ENCODE measurements around the gene MESP2.
"Not testable (repeated sequence)": the region's sequence is repeated elsewhere in the genome, so short reads cannot be mapped to it uniquely, and the experiment has no call there.

Gene MESP2

DNA sequence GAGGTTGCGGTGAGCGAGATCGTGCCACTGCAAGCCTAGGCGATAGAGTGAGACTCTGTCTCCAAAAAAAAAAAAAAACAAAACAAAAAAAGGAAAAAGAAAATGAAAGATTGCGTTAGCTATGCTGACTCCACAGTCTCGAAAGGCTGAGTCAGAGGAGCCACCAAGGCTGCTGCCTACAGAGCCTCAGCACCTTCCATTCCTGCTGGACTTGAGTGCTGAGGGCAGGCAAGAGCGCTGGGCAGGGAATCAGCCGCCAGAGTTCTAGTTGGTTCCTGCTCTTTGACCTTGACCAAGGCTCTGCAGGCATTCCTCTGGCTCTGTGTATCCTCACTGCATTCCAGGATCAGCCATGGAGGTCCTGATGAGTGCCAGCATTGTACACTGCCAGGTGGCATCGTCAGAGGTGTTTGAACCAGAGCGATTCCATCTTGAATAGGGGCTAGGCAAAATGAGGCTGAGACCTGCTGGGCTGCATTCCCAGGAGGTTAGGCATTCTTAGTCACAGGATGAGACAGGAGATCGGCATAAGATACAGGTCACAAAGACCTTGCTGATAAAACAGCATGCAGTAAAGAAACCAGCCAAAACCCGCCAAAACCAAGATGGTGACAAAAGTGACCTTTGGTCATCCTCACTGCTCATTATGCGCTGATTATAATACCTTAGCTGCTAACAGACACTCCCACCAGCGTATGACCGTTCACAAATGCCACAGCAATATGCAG lies 5.9 kb downstream of the MESP2 start:
- peak; percentile 86 to 92 (median 89) for DNase-seq

DNA sequence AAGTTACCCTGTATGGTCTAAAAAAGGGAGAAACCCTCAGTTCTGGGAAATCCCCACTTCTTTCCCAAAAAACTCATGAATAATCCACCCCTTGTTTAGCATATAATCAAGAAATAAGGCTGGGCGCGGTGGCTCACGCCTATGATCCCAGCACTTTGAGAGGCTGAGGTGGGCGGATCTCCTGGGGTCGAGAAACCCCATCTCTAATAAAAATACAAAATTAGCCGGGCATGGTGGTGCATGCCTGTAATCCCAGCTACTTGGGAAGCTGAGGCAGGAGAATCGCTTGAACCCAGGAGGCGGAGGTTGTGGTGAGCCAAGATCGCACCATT lies 6.5 kb downstream of the MESP2 start:
- peak; percentile 90 to 97 (median 95) for DNase-seq

DNA sequence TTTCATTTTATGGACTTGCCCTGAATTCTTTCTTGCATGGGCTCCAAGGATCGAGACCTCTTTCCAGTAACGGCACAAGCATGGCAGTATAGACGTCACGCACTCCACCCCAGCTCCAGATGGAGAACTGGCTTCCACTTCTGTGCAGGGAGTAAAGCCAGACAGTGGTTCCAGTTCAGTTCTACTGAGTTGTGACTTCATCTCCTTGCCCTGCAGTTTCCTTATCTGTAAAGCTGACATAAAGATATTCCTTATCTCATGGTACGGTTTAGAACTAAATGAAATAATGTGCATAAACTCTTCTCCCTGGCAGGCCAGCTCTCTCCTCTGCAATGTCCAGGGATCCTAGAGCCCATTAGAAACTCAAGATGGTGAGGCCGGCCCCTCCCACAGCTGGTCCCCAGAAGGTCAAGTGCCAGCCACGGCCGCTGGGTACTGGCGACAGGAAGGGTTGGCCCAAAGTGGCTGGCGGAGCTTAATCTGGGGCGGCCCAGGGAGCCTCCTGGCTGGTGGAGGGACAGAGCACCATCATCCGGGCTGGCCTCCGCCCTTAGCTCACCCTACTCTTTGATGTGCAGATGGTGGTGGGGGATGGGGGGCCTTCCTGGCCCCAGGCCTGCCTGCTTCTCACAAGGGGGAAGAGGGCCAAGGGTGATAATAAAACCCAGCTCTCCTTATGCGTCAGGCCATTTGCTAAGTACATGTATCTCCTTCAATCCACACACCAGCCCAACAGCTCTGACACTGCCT lies 7.2 kb downstream of the MESP2 start:
- no peak for DNase-seq

DNA sequence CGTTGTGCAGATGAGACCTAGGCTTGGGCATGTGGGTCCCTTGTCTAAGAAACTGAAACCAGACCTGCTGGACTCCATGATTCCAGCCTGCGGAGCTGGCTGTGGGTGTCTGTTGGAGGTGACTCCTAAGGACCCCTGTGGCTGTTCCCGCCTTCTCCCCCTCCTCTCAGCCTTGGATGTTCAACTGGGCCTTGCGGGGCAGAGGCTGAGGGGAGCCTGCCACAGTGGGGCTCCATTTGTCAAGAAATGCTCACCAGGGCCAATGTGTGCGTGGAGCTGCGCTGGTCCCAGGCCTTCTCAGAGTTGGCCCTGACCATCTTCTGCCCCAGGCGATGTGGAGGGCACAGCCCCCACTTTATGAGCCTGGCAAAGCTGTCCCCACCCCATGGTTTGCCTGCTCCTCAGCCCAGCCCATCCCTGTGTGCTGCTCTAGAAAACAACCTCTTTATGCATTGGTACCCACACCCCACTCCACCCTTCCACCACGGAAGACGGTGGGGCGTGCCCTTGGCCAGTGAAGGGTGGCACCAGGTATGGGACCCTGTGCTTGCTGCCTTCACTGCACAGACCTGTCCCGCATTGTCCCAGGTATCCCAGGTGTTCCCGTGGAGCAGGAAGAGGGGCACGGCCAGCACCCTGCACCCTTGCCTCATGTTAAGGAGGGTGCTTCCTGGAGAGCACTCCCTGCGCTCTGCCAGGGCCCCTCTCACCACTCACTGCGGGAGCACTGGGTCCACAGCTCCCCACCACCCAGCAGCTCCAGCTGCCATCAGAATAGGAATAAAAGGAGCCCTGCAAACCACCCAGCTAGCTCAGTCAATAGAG lies 7.9 kb downstream of the MESP2 start:
- no peak for DNase-seq

DNA sequence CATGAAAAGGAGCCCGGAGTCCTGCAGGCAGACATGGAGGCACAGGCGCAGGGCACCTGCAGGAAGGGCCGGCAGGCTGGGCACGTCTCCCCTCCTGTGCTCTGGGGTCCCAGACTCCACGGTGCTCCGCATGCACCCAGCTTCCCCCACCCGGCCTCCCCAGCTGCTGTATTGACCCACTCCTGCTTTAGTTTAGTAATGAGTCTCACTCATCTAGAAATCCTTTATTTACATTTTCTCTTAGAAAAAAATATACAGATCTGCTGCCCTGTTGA lies 8.5 kb downstream of the MESP2 start:
- no peak for DNase-seq

DNA sequence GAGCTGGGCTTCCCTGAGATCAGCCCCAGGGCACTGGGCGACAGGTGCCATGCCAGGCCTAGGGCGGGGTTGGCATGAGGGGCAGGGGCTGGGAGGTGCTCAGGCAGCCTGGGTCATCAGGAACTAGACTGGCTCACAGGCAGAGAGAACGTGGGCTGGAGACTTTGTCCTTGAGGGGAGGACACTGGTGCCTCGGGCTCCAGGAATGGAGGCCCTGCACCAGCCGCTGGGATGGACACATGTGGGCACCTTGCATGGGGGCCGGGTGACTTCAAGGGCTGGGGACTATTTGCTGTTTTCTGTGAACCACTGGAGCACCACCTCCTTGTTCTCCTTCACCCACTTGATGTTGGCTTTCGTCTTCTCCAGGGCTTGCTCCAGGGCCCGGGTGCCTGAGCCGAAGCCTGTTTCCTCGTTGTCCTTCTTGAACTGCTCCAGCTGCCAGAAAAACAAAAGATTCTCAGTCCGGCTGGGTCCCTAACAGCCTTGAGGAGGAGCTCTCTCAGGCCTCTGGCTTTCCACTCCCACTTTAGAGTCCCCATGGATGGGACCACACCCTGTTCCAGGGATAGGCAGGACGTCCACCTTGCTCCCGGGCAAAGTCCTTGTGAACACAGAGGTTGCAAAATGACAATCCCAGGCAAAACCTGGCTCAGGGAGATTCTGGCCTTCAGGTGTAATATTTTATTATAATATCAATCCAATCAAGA lies 9.1 kb downstream of the MESP2 start:
- no peak for DNase-seq

DNA sequence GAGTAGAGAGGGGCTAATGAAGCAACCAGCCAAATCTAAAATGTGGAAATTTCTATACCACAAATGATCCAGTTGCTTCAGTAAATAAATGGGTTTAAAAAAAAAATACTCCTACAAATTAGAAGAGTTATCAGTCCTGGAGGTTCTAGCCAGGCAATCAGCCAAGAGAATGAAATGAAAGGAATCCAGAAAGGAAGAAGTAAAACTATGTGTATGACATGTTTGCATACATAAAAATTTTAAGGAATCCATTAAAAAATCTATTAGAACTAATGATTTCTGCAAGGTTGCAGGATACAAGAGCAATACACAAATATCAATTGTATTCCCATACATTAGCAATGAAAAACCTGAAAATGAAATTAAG lies 9.6 kb downstream of the MESP2 start:
- no peak for DNase-seq

DNA sequence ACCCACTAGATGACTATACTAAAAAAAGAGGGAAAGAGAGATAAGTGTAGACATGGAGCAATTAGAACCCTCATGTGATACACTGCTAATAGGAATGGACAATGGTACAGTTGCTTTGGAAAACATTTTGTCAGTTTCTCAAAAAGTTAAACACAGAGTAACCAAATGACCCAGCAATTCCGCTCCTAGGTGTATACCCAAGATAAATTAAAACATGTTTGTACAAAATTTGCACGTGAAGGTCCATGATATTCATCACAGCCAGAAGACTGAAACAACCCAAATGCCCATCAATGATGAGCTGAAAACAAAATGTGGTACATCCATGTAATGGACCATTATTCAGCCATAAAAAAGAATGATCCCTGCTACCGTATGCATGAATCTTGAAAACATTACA lies 11.8 kb downstream of the MESP2 start:
- DNase-seq = no peak

DNA sequence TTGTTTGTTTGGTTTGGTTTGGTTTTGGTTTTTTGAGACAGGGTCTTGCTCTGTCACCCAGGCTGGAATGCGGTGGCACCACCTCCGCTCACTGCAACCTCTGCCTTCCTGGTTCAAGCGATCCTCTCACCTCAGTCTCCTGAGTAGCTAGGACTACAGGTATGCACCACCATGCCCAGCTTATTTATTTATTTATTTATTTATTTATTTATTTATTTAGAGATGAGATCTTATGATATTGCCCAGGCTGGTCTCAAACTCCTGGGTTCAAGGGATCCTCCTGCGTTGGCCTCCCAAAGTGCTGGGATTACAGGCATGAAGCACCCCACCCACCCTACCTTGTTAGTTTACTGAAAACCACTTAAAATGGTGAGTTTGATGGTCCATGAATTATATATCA lies 12.5 kb downstream of the MESP2 start:
- DNase-seq = not testable (repeated sequence)

DNA sequence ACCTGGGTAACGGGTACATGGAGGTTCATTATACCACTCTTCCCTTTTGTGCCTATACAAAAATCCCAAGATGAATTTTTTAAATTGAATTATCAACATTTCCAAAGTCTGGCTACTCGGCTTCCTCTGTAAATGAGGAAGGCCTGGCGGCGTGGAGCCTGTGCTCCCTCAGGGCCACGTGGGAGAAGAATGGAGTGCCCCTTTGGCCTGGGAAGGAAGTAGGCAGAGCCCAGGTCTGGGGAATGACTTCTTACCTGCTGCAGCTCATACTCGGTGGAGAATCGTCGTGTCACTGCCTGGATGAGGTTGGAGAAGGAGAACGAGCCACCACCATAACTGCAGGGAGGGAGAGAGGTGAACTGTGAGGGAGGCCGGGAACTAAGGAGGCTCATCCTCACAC lies 14.1 kb downstream of the MESP2 start:
- DNase-seq = no peak

DNA sequence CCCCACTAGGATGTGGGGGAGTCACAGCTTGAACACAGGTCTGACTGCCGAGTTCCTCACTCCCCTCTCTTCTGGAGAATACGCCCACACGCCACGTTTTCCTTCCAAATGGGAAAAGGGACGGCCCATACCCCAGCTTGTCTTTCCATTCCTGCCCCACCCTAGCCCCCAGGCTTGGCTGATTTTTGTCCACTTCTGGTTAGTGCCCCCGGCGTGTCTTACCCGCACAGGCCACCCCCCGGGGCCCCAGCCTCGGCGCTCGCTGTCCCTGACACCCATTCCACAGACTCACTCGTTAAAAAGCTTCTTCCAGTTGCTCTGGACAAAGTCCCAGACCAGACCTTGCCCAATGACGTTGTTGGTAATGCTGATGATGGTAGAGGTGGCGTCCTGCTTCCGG lies 14.5 kb downstream of the MESP2 start:
- no peak for DNase-seq

DNA sequence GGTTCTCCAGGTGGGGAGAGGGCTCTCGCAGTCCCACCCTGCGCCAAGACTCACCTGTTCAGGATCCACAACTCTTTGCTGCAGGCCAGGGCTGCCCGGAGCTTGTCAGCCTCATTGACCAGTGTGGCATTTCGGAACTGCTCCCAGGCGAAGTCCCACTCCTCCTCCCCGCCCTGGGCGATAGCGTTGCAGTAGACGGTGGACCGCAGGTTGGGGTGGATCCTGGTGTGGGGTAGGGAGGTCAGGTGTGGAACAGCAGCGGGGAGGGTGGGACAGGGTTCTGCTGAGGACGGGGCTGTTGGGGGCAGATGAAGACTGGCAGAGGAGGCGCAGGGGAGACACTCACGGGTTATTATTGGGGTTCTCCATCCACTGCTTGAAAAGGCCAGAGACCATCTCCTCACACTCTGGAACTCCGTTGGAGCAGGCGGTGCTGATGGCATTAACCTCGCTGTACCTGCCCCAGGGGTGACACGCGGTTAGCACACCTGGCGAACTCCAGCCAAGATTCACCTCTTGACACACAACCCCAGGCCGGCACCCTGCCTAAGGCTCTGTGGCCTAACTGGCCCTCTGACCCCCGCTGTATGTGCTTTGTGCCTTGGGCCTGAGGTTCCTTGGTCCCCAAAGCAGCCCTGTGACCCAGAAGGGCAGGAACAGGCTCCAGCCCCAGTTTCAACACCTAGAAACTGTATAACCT lies 16.1 kb downstream of the MESP2 start:
- no peak for DNase-seq

DNA sequence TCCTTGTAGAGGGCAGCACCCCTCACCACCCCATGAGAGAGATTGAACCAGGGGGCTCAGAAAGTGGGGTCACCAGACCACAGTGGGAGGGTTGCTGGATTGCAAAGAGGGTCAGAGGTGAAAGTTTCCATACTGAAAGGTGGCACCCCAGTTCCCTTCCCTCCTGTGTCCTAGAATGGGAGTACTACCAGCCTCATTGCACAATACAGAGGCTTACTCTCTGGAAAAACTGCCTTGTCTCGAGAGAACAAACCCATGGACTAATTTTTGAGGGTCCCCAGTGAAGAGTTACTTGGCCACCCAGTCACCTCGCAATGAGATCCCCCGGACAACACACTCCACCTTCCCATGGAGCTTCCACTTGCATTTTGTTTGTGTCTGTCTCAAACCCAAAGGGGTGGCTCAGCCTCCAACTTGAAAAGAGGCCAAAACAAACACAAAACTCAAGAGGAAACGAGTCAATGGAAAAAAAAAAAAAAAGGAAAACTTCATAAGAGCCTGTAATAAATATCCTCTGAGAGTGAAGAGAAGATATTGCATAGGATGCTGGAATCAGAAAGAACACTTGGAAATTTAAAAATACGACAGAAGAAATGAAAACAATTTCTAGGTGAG lies 18.6 kb downstream of the MESP2 start:
- DNase-seq = no peak

DNA sequence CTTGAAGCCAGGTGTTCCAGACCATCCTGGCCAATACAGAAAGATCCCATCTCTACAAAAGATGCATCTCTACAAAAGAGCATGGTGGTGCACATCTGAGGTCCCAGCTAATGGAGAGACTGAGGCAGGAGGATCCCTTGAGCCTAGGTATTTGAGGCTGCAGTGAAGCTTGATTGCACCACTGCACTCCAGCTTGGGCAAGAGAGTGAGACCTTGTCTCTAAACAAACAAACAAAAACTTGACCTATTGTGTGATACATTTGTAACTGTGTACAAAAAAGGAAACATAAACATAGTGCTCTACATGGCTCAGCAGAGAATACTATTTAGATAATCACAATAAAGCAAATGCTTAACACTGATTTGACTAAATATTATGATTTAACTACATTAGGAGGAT lies 19.9 kb downstream of the MESP2 start:
- no peak for DNase-seq

DNA sequence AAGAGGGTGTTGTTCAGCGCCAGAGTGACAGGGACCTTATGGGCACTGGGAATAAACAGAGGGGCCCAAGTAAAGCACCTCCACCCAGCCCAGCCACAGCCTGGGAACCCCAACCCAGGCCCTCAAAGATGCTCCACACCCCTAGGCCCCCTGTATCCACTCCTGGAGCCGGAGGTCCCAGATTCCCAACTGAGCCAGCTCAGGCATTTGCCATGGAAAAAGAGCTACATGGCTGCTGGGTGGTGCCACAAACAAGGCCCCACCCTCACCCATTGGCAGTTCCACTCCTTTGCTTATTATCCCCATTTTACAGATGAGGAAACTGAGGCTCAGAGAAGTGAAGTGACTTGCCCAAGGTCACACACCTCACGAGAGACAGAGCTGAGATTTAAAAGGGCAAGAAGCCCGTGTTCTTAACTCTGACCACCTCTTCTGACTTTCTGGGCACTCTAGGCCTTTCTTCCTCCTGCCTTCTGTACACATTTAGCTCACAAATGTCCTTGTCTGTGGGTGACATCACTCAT lies 21.6 kb downstream of the MESP2 start:
- DNase-seq = no peak

DNA sequence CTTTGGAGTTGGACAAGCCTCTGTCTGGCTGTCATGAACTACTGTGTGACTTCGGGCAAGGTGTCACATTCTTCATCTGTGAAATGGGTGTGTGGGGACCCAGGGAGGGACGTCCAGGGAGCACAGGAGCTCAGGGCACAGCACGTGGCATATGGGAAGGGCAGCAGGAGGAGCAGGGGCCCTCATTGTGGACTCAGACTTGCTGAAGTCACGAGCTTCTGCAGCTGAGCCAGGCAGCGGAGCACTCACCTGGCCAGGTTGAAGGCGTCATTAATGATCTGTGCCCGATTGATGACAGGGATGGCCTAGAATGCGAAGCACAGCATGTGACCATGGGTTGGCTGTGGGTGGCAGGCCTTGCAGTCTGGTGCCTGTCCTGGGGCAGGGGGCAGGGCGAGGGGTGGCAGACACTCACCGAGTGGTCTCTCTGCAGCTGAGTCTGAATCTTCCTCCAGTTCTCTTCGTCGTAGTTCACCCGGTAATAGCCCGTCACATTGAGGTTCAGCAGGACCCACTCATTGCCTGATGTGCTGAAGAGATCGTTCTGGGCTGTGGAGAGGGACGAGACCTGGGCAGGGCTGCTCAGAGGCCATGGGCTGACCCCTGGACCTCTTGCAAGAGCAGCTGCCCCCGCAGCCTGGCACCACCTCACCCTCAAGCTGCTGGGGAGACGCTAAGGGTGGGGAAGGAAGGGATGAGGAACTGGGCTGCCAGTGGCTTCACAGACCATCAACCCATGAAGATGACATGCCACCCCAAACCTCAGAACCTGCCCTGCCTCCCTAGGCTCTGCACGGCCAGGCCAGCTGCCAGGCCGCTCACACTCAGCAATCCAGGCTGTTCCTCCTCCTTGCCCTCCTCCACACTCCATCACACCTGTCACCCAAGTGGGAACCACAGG lies 23.1 kb downstream of the MESP2 start:
- no peak for DNase-seq

DNA sequence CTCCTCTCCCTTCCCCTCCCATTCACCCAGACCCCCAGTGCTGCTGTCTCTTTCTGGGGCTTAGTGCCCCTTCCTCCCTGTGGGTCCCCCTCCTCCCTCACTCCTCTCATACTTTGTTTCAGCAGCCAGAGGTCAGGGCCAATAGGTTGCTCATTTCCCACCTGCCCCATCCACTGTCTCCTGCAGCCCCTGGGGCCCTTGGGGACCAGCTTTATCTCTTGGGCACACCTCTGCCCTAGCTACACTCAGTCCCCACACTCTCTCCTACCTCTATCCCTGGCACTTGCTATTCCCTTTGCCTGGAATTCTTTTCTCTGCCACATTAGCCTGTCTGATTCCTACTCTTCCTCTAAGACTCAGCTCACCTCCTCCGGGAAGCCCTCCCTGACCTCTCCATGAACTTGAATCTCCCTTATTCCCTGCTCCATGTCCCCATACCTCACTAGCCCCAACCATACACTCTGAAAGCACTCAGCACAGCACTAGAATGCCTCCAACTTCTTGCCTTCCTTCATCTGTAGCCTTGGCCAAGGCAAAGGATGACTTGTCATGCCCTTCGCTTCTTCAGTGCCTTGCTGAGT lies 23.9 kb downstream of the MESP2 start:
- no peak for DNase-seq

DNA sequence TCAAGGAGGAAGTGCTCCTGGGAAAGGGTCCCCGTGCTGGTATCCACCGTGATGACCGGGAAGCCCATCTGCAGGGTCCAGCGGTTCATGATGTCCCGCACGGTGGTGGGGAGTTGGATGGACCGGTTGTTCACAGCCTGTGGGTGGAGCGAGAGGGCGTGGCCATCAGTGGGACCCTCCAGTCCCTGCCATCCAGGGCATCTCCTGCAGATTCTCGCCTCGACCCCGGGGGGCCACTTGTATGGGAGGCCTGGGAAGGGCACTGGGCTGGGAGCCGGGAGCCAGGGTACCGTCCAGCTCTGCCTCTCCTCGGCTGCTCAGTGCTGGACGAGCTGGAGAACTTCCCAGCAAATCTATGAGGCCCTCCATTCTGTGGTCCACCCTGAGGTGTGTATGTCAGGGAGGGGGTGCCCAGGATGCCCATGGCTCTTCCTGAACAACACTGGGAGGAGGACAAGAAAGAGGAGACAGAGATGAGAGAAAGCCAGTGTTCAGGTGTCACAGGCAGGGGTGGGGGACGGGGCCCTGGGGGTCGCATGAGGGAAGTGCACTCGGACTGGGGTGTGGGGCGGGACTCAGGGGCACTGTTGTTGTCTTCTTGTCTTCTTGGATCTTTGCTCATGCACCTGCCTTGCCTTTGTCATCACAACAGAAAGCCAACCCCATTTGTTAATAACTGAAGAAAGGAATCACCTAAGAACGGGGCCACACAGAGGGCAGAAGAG lies 25.5 kb downstream of the MESP2 start:
- DNase-seq = no peak

DNA sequence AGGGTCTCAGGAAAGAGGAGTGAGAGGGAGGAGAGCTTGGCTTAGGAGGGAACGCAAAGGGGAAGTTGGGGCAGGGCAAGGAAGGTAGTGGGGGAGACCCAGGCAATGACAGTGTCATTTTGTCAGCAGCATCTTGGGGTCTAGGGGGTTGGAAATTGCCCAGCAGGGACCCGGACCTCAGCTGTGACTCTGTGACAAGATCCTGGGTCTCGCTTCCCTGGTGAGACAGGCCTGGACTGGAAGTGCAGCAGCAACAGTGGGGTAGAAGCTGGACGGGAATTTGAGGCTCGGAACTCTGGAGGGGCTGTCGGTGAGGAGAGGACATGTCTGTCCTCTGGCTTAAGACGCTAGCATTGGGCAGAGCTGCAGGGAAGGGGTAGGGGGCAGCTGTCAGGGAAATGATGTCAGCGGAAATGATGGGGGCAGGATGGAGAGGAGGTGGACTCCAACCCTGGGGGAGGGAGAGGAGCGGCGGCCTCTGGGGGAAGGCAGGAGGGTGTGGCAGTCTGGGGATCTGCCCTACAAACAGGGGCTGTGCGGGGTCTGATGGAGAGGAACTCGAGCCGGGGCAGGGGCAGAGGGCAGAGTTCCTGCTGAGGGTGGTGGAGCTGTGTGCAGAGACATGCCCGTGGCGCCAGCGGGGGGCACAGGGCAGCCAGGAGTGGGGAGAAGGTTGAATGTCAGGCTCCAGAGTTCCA lies 26.2 kb downstream of the MESP2 start:
- no peak for DNase-seq

Data from suppressor macrophage treated with lipopolysaccharide for 1 hour (primary cell).